HCT116 (cell line): ENCODE measurements around the gene MUC13.

Source experiments
- ATF3 ChIP-seq: IDR thresholded peaks from 2 replicates; pipeline ENCODE4 v1.6.1; 2012
- CBX3 ChIP-seq: IDR thresholded peaks from 2 replicates; pipeline ENCODE4 v1.6.1; 2012; ENCODE audit warnings: low read depth
- CEBPB ChIP-seq: IDR thresholded peaks from 2 replicates; pipeline ENCODE4 v1.6.1; 2012; ENCODE audit warnings: low read depth
- CTCF ChIP-seq, 3 experiments: fragments of 200-600 bp in 1 of 3; sonication (generic) in 1 of 3; IDR thresholded peaks in 2 of 3; conservative IDR thresholded peaks in 1 of 3; 2 replicates each; pipeline ENCODE4 v1.5.1; 2012 to 2017; ENCODE audit warnings: low read depth in 2 of 3, low read length in 2 of 3, antibody characterized with exemption in 1 of 3, borderline replicate concordance in 1 of 3, control low read depth in 1 of 3, mild to moderate bottlenecking in 1 of 3, mixed read lengths in 1 of 3, mixed run types in 1 of 3, moderate library complexity in 1 of 3; ENCODE audit not compliant: insufficient read depth in 1 of 3
- ELF1 ChIP-seq: IDR thresholded peaks from 2 replicates; pipeline ENCODE4 v1.6.1; 2012; ENCODE audit warnings: low read depth, borderline replicate concordance
- EZH2 ChIP-seq: fragments of 200-600 bp; sonication (generic); IDR thresholded peaks from 2 replicates; pipeline ENCODE4 v1.6.1; 2017; ENCODE audit warnings: antibody characterized with exemption, mixed run types
- EZH2phosphoT487 ChIP-seq: fragments of 200-600 bp; IDR thresholded peaks from 2 replicates; pipeline ENCODE4 v1.6.1; 2018; ENCODE audit warnings: antibody characterized with exemption, borderline replicate concordance
- MAX ChIP-seq: IDR thresholded peaks from 2 replicates; pipeline ENCODE4 v1.6.1; 2012
- POLR2A ChIP-seq: IDR thresholded peaks from 2 replicates; pipeline ENCODE4 v1.7.0; 2011; ENCODE audit warnings: borderline replicate concordance; ENCODE audit not compliant: insufficient read depth, insufficient read length; ENCODE audit errors: extremely low read depth
- POLR2AphosphoS5 ChIP-seq: IDR thresholded peaks from 2 replicates; pipeline ENCODE4 v1.6.1; 2011; ENCODE audit warnings: mild to moderate bottlenecking, low read depth, low read length, moderate library complexity
- RAD21 ChIP-seq: IDR thresholded peaks from 2 replicates; pipeline ENCODE4 v1.6.1; 2012; ENCODE audit warnings: low read depth, mild to moderate bottlenecking
- SIN3A ChIP-seq: IDR thresholded peaks from 2 replicates; pipeline ENCODE4 v1.6.1; 2012; ENCODE audit warnings: low read depth
- TCF7L2 ChIP-seq: IDR thresholded peaks from 2 replicates; pipeline ENCODE4 v1.7.0; 2011; ENCODE audit warnings: borderline replicate concordance, inconsistent platforms; ENCODE audit not compliant: insufficient read depth, insufficient read length; ENCODE audit errors: extremely low read depth
- YY1 ChIP-seq: IDR thresholded peaks from 2 replicates; pipeline ENCODE4 v1.6.1; 2011; ENCODE audit warnings: low read length, low read depth, moderate library complexity, mild to moderate bottlenecking; ENCODE audit not compliant: insufficient replicate concordance; ENCODE audit errors: extremely low read depth

- TF ChIP-seq CTCF (IDR thresholded peaks at IDR 0.05 in 2 of 3, conservative IDR thresholded peaks at IDR 0.05 in 1 of 3; ENCODE audit: borderline replicate concordance in 1 of 3, insufficient read depth in 1 of 3, low read depth in 2 of 3, low read length in 2 of 3) = no peak
- TF ChIP-seq EZH2 = no peak
- TF ChIP-seq YY1 = no peak
- no peak for TF ChIP-seq SIN3A
- no peak for TF ChIP-seq MAX
- TF ChIP-seq POLR2A = no peak
- no peak for TF ChIP-seq TCF7L2
- no peak for TF ChIP-seq RAD21
- TF ChIP-seq EZH2phosphoT487 = no peak
- no peak for TF ChIP-seq POLR2AphosphoS5
- TF ChIP-seq CBX3 = no peak
- TF ChIP-seq CEBPB = no peak
- TF ChIP-seq ELF1 = no peak
- TF ChIP-seq ATF3 = no peak
Observed at GRCh38 chr3:124858275-124858674, 76.3 kb downstream of the MUC13 start.
